Fibroblast of skin of left quadriceps (primary cell): Measurements from ENCODE around the gene BRAF.
"Not testable (repeated sequence)": the region's sequence is repeated elsewhere in the genome, so short reads cannot be mapped to it uniquely, and the experiment has no call there.

ENCODE experiments used
- DNase-seq, 2 experiments: peaks; one replicate each; pipeline ENCODE4 v3.0.0-alpha.2; 2013; ENCODE audit warnings: low read depth in 2 of 2

BRAF gene

GRCh38 chr7:140918236-140918635, 6.5 kb downstream of the BRAF start:
- DNase-seq, result no peak

GRCh38 chr7:140917258-140917657, 7.5 kb downstream of the BRAF start:
- no peak for DNase-seq

- DNase-seq, result no peak
These were observed 8.7 kb downstream of the BRAF start for GRCh38 chr7:140915935-140916555.

GRCh38 chr7:140914083-140914482, 10.6 kb downstream of the BRAF start:
- no peak for DNase-seq

- DNase-seq, result not testable (repeated sequence)
These were observed 11.2 kb downstream of the BRAF start for GRCh38 chr7:140913596-140913928.

- no peak for DNase-seq
These were observed 13.0 kb downstream of the BRAF start for GRCh38 chr7:140911746-140912145.

GRCh38 chr7:140909476-140910161, 15.1 kb downstream of the BRAF start:
- no peak for DNase-seq

GRCh38 chr7:140908361-140908760, 16.4 kb downstream of the BRAF start:
- no peak for DNase-seq

- no peak for DNase-seq
These were observed 20.8 kb downstream of the BRAF start for GRCh38 chr7:140903741-140904480.

- no peak for DNase-seq
These were observed 22.3 kb downstream of the BRAF start for GRCh38 chr7:140902303-140902953.

- DNase-seq, result no peak
These were observed 22.8 kb downstream of the BRAF start for GRCh38 chr7:140901941-140902302.

- DNase-seq, result no peak
These were observed 24.8 kb downstream of the BRAF start for GRCh38 chr7:140899883-140900282.

GRCh38 chr7:140898786-140899536, 25.8 kb downstream of the BRAF start:
- no peak for DNase-seq

- no peak for DNase-seq
These were observed 27.7 kb downstream of the BRAF start for GRCh38 chr7:140896996-140897395.

GRCh38 chr7:140889645-140890044, 35.1 kb downstream of the BRAF start:
- DNase-seq, result no peak

GRCh38 chr7:140889150-140889549, 35.6 kb downstream of the BRAF start:
- DNase-seq, result no peak

- no peak for DNase-seq
These were observed 36.6 kb downstream of the BRAF start for GRCh38 chr7:140888087-140888486.

GRCh38 chr7:140885735-140886334, 38.9 kb downstream of the BRAF start:
- no peak for DNase-seq

- no peak for DNase-seq
These were observed 41.4 kb downstream of the BRAF start for GRCh38 chr7:140883378-140883777.

- DNase-seq, result not testable (repeated sequence)
These were observed 41.9 kb downstream of the BRAF start for GRCh38 chr7:140882834-140883233.

- DNase-seq, result no peak
These were observed 43.1 kb downstream of the BRAF start for GRCh38 chr7:140881507-140882228.
